ENCODE results near the gene IGF1R.
"Not testable (repeated sequence)": the region's sequence is repeated elsewhere in the genome, so short reads cannot be mapped to it uniquely, and the experiment has no call there.

Gene IGF1R

DNA sequence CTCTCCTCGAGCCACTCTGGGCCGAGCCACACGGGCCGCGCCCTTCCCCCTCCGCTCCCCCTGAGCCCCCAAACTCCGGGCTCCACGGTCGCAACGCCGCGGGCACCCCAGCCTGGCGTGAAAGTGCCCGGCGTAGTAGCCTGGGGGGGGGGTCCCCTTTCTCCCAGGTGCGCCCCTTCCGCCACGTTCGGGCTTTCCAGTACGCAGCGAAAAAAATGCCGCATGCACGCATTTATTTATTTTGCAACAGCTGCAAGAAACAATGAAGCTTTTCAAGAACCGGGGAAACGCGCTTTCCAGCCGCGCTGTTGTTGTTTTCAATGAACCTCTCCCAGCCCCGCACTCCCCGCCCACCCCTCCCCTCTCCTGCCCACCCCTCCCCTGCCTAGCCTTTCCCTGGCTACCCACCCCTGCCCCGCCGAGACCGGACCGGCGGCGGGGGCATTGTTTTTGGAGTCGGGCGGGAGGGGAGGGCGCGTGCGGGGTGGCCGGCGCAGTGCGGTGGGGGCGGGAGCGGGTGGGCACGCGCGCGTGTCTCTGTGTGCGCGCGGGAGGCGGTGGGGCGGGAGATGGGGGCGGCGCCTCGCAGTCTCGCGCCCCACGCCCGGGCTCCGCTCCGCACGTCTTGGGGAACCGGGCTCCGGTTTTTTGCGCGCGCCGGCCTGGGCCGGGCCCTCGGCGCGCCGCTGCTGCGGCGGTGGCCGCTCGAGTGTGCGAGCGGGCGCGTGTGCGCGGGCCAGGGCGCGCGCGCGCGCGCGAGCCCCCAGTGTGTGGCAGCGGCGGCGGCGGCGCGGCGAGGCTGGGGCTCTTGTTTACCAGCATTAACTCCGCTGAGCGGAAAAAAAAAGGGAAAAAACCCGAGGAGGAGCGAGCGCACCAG lies at the start of gene IGF1R:
Gene IGF1R (plus strand): TSS at position 766 of the 880 bp plus-strand sequence. CDS start 1,043 bp downstream, outside the sequence.
- DNase-seq (ENCODE audit: low read depth): peak; percentile 66

DNA sequence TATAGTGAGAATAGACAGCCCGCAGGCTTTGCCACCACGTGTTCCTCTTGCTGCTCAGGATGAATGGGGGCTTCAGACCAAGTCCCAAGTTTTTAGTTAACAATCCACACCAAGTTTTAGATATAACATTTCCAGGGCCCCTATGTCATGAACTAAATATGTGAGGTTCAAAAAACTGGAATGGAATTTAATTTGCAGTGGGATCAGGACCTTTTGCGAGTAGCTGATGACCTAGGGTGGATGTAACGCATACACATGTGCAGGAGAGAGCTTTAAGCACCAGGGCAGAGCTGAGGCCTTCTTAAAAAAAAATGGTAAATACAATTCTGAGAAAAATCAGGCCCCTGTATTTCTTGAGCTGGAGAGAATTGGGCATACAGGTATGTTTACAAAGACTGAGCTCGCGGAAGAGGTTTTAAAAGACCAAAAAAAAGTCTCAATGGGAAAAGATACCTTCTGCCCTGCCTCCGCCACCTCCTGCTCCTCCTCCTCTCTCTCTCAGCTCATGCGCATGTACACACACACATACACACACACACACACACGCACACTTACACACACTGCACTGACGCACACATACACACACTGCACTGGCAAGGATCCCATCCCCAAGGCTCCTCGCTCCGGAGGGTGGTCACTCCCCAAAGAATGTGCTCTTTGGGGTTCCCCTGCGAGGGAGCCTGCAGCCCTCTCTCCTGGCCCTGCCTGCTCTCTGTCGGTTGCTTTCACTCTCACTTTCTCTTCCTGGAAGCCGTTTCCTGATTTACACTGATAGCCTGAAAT lies 48.2 kb upstream of the IGF1R start:
- DNase-seq (ENCODE audit: low read depth): no peak

DNA sequence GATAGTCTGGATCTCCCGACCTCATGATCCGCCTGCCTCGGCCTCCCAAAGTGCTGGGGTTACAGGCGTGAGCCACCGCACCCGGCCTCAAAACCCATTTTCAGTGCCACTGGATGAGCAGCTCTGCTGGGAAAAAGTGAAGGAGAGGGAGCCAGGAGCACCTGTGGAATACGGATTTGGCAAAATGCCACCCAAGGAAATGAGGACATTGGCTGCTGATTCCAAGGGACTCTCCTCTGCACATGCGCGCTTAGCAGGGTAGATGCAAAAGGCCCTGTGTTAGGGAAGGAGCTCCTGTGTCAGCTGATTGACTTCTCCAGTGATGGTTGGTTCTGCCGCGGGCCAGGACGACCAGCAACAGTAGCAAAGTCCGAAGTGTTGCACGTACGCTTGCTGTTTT lies 43.4 kb upstream of the IGF1R start:
- no peak for DNase-seq (ENCODE audit: low read depth)

DNA sequence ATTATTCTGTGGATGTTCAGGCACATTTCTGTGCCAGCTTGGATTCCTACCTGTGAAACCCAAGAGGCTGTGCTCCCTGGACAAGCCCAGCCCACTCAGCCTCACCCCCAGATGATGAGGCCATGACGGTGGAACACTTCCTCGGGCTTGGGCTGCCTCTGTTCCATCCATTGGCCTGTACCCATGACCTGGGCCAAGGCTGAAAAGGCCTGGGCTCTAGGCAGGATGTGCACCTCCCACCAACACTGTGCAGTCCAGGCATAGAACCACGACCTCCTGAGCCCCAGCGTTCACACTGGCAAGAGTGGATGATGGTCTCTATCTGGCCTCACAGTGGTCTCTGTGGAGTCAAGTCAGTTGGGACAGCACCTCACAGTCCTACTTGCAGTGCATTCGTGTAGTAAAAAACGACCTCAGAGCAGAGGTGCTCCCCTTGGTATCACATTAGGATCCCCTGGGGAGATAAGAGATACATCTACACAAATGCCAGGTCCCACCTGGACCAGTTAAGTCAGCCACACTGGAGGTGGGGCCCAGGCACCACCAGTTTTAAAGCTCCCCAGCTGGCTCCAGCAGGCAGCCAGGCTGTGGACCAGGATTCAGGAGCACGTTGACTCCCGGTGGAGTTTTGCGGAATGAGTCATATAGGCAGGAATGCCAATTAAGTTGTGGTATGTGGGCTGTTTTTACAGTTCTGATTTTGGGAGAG lies 39.0 kb upstream of the IGF1R start:
- DNase-seq (ENCODE audit: low read depth): no peak

DNA sequence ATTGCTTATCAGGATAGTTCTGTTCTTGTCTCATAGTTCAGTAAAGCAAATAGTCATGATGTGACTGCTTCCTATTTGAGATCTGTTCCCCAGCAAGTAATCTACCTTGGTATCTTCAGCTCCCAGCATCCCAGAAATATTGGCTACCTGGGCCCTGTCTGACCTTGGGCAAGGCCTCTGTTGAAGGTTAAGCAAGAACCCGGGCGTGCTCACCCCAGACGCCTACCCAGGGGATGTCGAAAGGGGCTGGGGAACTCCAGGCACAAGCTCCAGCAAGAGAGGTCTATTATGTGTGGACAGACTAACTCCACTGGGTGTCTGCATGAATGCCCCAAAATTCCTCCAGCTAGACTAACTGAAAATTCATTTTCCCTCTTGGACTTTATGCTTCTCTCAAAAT lies 37.3 kb upstream of the IGF1R start:
- no peak for DNase-seq (ENCODE audit: low read depth)

DNA sequence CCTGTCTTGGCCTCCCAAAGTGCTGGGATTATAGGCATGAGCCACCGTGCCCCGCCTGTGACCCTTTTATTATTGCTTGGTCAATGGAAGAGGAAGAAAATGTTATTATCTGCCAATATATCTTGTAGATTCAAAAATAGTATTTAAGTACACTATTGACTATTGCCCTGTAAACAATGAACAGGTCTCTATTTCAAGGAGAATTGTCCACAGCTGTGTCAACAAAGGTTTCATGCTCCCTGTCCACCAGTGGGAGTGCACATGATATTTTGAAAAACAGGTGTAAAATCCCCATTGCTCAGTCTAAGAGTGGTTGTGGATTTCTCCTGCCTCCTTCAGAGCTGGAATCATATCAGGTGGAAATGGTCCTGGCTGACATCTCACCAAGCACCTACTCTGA lies 36.5 kb upstream of the IGF1R start:
- DNase-seq (ENCODE audit: low read depth): no peak

DNA sequence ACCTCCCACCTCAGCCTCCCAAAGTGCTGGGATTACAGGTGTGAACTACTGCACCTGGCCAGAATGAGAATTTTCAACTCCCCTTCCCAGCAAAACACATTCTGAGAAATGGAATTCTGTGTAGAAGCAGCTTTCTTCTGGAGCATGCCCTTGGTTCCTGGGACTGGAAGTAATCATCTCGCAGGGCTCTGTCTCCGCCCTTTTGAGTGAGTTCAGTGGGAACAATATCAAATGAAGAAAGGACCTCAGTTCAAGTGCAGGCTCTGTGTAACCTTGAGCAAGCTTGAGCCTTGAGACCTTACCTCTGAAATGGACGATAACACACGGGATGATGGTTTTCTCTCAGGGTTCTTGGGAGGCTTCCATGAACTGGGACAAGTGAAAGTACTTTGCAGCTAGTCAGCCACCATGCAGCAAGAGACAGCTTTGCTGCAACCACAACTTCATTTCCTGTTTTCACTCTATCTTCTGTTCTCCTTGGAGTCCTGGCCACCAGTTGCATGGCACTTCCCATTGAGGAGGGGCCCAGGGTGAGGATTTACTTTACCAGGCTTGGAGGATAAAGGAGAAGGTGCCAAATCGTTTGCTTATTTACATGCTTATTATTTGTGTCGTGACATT lies 35.7 kb upstream of the IGF1R start:
- no peak for DNase-seq (ENCODE audit: low read depth)

DNA sequence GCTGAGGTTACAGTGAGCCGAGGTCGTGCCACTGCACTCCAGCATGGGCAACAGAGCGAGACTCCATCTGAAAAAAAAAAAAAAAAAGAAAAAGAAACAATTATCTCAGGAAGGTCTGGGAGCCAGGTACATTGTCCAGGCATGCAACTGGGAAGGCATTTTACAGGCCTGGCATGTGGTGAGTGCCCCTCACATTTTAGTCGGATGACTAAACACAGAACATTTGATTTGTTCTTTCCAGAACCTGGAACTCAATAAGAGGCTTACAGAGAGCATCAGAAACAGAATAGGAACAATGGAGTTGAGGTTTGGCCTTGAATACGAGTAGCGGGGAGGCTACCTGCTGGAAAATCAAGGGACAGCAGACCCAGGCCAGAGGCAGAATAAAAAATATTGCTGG lies 33.7 kb upstream of the IGF1R start:
- DNase-seq (ENCODE audit: low read depth): no peak

DNA sequence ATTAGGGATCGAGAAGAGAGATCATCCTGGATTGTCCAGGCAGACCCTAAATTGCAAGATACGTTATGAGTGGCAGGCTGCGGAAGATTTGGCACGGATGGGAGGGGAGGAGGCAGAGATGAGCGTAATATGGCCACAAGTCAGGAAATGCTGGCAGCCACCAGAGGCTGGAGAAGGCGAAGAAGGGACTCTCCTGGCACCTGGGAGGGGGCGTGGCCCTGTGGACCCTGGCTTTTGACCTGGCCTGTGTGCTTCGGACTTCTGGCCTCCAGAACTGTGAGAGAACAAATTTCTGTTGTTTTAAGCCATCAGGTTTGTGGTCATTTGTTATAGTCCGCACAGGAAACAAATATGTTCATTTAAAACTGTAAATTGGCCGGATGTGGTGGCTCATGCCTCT lies 31.9 kb upstream of the IGF1R start:
- DNase-seq (ENCODE audit: low read depth): no peak

DNA sequence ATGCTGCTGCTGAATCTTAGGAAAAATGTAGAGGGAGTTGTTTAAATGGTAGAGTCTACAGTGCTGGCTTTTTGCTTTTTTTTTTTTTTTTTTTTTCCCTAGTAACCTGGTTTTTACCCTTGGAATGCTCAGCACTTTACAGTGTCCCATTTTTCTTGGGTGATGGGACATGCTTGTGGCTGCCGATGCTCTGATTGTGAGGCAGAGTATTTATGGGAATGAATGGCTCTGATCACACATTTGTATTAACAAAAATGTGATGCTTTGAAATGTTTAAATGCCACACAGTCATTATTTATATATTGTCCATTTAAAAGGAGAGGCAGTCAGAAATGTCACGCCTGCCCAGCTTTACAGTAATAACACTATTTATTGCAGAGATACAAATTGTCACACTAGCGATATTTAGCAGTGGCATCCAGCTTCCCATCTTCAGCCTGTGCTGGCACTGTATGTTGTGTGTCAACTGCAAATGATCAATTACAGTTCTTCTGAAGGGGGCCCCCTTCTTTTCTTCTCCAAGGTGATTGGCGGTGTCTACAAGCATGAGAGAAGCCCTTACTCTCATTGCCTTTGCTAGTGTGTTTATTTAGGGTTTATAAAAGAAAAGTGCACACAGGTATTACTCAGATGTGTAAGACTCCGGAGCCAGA lies 30.9 kb upstream of the IGF1R start:
- DNase-seq (ENCODE audit: low read depth): no peak

DNA sequence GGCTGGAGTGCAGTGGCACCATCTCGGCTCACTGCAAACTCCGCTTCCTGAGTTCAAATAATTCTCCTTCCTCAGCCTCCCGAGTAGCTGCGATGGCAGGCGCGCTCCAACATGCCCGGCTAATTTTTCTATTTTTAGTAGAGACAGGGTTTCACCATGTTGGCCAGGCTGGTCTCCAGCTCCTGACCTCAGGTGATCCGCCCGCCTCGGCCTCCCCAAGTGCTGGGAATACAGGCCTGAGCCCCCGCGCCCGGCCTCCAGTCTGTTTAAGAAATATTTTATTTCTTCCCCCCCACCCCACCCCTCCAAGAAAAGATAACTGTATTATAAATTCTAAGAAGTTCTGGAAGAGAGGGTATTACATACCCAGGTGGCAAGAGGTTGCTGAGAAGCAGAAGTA lies 29.8 kb upstream of the IGF1R start:
- DNase-seq (ENCODE audit: low read depth): not testable (repeated sequence)

DNA sequence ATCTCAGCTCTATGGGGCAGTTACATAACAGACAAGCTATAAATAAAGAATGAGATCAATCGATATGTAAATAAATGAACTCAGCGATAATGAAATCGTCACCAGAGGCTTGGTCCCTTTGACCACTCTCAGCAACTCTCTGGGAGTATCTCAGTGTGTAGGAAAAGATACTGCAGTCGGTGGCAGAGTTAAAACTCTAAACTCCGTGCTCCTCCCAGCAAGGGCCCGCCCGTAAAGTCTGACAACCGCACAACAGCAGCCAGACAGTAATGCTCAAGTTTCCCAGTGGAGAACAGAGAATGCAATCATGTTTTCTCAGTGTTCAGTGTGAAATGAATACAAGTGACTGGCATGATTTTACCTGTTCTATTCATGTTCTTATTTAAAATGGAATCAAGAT lies 28.3 kb upstream of the IGF1R start:
- DNase-seq (ENCODE audit: low read depth): no peak

DNA sequence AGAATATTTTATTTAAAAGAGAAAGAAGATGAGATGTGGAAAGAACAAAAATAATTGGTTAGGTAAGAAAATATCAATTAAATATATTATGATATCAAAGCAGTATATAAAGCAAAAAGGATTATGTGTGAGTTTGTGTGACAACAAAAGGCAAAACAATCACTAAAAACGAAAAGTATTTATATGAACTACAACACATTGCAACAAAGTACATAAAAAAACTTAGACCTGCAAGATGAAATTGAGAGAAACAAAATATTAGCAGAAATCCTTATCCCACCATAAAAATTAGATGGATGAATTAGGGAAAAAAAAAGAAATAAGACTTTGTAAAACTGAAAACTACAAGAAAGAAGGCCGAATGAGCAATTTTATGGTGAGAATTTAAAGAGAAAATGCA lies 27.3 kb upstream of the IGF1R start:
- DNase-seq (ENCODE audit: low read depth): no peak

DNA sequence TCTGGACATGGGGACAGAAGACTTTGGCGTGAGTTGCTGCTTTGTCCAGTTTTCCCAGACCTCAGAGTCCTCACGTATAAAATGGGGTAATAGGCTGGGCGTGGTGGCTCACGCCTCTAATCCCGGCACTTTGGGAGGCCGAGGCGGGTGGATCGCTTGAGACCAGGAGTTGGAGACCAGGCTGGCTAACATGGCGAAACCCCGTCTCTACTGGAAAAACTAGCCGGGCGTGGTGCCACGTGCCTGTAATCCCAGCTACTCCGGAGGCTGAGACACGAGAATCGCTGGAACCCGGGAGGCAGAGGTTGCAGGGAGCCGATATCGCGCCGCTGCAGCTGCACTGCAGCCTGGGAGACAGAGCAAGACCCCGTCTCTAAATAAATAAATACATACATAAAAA lies 22.7 kb upstream of the IGF1R start:
- no peak for DNase-seq (ENCODE audit: low read depth)

DNA sequence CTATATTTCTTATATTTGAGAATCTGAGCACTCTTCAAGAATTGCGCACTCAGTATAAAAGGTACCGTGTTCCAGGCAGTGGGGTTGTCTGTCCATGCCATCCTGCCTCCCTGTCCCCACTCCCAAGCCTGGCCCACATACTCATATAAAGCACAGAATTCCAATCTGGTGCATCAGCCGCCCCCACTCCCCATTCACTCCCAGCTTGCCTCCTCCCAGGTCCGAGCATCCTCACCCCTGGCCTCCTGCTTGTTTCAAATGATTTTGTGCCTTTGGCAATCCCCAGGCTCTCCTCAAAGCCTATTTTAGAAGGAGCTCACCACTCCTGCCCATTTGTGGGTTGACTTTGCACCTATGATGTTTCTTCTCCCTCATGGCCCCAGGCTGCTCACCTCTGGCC lies 22.2 kb upstream of the IGF1R start:
- no peak for DNase-seq (ENCODE audit: low read depth)

DNA sequence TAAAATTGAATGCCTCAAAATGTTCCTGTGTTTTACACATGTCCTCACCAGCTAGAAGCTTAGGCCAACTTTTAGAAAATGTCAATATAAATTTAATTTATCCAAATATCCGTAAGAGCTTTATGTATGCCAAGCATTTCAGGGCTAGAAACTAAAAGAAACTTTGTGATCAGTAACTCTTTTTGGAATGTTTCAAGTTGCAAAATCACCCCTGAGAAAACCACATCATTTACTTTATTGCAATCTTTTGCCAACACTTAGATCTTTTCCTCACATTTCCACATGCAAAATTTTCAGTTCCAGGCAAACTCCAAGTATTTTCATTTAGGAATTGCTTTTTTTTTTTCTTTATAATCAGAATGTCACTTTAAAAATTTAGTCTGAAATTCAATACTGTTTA lies 20.1 kb upstream of the IGF1R start:
- DNase-seq (ENCODE audit: low read depth): no peak

DNA sequence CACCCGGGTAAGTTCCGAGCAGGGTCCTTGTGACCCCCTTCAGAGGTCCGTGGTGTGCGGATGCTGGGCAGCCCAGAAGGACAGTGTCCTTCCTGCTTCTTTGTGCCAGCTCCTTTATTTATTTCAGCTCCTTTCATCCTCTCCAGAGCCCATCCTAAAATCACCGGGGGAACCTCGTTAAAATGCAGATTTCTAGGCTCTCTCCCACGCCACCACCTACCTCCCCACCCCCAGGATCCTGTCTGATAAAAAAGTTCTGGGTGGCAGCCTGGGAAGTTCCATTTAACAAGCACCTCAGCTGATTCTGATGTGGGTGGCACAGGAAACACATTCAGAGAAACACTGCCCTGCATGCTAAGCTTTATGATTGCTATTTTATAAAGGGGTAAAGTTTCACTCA lies 12.5 kb upstream of the IGF1R start:
- DNase-seq (ENCODE audit: low read depth): no peak

DNA sequence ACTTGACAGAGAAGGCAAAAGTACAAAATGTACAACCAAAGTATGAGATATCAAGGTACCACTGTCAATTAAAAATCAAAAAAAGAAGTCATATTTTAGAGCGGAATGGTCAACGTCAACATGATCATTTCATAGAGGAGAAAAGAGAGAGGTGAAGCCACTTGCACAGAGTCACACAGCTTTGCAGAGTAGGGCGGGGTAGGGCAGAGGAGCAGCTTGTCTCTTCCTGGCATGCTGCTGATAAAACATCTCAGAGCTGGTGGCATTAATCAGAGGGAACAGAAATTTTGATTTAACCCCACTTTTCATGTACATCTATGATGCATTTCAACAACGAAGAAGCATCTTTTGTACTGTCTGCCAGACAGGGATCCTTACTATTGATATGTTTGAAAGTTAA lies 5.2 kb upstream of the IGF1R start:
- DNase-seq (ENCODE audit: low read depth): no peak

DNA sequence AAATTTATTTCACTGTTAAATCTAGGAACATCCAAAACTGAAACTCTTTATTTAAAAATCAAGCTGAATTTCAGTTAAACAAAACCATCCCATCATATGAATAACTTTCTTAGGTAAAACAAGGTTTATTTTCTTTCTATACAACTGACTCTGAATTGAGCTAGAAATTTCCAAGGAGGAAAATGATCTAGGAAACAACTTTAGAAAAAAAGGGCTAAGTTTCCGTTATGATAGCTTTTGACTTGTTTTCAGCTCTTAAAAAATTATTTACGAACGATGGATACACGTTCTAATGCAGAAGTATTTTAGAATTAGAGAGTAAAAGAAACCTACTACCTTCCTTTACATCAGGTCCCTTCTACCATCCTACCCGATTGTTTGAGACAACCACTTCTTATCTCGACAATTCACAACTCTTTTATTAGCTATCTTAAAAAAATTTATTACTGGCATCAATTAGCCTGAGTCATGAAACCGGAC lies 1.8 kb upstream of the IGF1R start:
- no peak for DNase-seq (ENCODE audit: low read depth)

DNA sequence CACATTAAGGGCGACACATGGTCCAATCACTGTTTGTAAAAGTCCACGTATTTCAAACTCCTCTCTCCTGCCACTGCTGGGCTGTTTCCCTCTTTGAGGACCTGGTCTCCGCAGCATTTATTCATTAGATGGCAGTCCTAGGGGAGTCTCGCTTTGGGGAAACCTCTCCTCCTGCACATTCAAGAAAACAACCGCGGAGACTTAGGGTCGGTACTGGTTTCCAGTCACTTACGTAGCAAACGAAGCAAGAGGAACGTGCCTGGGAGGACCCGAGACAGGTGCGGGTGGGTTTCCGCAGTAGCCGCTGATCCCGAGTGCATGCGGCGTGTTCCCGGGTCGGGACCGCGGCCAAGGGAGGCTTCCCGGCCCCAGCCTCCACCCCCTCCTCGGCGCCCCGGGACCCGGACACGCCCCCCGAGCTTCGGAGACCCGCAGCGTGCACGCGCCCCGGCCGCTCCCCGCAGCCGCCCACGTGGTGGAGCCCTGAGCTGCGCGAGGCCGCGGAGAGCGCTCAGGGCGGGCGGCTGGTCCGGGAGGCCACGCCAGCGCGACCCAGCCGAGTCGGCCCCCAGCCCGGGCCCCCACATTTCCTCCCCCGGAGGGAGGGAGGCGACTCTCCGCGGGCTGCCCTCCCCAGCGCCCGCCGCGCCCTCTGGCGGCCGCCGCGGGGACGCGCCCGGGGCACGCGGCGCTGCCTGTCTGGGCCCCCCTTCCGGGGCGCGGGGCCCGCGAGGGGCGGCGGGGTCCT lies 1.1 kb upstream of the IGF1R start:
- DNase-seq (ENCODE audit: low read depth): peak; percentile 21

All from stimulated activated CD8-positive, alpha-beta memory T cell treated with anti-CD3 and anti-CD28 coated beads, Interleukin-12 subunit alpha, Interleukin-12 subunit beta, amount 100 ng/mL, for 1 hour (primary cell).